ENCODE results near the gene MRPL12.

The MRPL12 gene

GRCh38 chr17:81741594-81742452, 38.7 kb downstream of the MRPL12 start:
- DNase-seq: no peak
